Lung (tissue), 12 donors: Measurements from ENCODE around the gene PAXX. TPM values are rescaled to one million over a fixed set of nuclear protein-coding genes. Genes with fewer than 3 reads are reported as not detected.

Experiments
- ATAC-seq: fragments of 200-7000 bp; cut with Tn5 transposase; one replicate; pipeline ENCODE4 v1.9.1; 2020; ENCODE audit warnings: moderate number of reproducible peaks; ENCODE audit not compliant: insufficient read depth, low FRiP score
- DNase-seq, 3 donors: peaks; one replicate each; pipeline ENCODE4 v3.0.0-alpha.2; 2013 to 2017
- H3K27ac ChIP-seq, 2 donors: one replicate each; pipeline ENCODE4 v1.5.1; 2013; ENCODE audit warnings: mild to moderate bottlenecking in 2 of 2, moderate library complexity in 2 of 2, control low read depth in 1 of 2, inconsistent platforms in 1 of 2, low read depth in 1 of 2, low read length in 1 of 2
- H3K27me3 ChIP-seq, 3 donors: one replicate each; pipeline ENCODE4 v1.5.1; 2013; ENCODE audit warnings: low read length in 2 of 3; ENCODE audit not compliant: control insufficient read depth in 3 of 3, insufficient read depth in 3 of 3
- H3K36me3 ChIP-seq, 4 donors: one replicate each; pipeline ENCODE4 v1.5.1; 2013; ENCODE audit warnings: low read length in 4 of 4, mild to moderate bottlenecking in 1 of 4, moderate library complexity in 1 of 4; ENCODE audit not compliant: control insufficient read depth in 4 of 4, insufficient read depth in 4 of 4
- H3K4me1 ChIP-seq, 5 donors: one replicate each; pipeline ENCODE4 v1.5.1; 2013; ENCODE audit warnings: low read length in 5 of 5, mild to moderate bottlenecking in 2 of 5, moderate library complexity in 1 of 5; ENCODE audit not compliant: control insufficient read depth in 5 of 5, insufficient read depth in 5 of 5
- H3K4me3 ChIP-seq: one replicate; pipeline ENCODE4 v1.5.1; 2013; ENCODE audit warnings: mild to moderate bottlenecking, control low read depth, moderate library complexity
- H3K9ac ChIP-seq, 2 donors: one replicate each; pipeline ENCODE4 v1.5.1; 2013; ENCODE audit warnings: low read length in 2 of 2, control low read depth in 1 of 2; ENCODE audit not compliant: insufficient read depth in 1 of 2
- H3K9me3 ChIP-seq, 4 donors: one replicate each; pipeline ENCODE4 v1.5.1; 2013; ENCODE audit warnings: low read length in 3 of 4, mild to moderate bottlenecking in 1 of 4, moderate library complexity in 1 of 4; ENCODE audit not compliant: control insufficient read depth in 4 of 4, insufficient read depth in 3 of 4
- CTCF ChIP-seq: IDR thresholded peaks from 2 replicates; pipeline ENCODE4 v1.5.1; 2012; ENCODE audit warnings: mild to moderate bottlenecking; ENCODE audit errors: control extremely low read depth, extremely low read depth
- WGBS, 2 donors: extraction: QIAGEN DNeasy Blood & Tissue Kit; methylation state at CpG; one replicate each; pipeline ENCODE4 v1.1.7; 2013; 5-methylcytosine and 5-hydroxymethylcytosine counted together
- polyA plus RNA-seq, 2 donors: library from polyadenylated mRNA; stranded (reverse); fragments of 200-250 nt; gene quantifications; one replicate each; pipeline ENCODE4 v1.2.1, GENCODE V29; 2013
- total RNA-seq, 2 donors: library from RNA; depleted of rRNA in 1 of 2; stranded (reverse); fragments of >200 nt in 1 of 2; gene quantifications; one replicate each; pipeline ENCODE4 v1.2.1, GENCODE V29; 2014 to 2021
- donor health status: control.
- donor health status: control.
- donor health status: Bipolar disorder and iron deficiency.
- donor health status: healthy.
- donor health status: DM: yes; HTN: yes; CAD: no.

Gene PAXX
- total and polyA plus RNA-seq, 4 donors = 16.6 to 172 (median 59.4) TPM

DNA sequence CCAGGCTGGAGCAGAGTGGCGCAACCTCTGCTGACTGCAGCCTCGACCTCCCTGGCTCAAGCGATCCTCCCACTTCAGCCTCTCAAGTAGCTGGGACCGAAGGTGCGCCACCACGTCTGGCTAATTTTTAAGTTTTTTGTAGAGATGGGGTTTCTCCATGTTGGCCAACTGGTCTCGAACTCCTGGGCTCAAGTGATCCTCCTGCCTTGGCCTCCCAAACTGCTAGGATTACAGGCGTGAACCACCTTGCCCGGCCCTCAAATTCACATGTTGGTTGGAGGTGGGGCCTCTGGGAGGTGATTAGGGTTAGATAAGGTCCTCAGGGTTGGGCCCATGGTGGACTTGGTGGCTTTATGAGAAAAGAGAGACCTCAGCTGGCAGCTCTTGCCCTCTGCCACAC is 30.1 kb upstream of the PAXX start:
- Histone ChIP-seq H3K36me3 (no peaks in the 10 kb centered on the region), H3K4me1 (peaks cover 0 to 8% (median 3%) of the 10 kb centered on the region in 5 donors), H3K27ac (no peak overlapping the region), H3K9ac (no peak overlapping the region), H3K27me3 (no peaks in the 10 kb centered on the region), H3K4me3 (no peak overlapping the region), H3K9me3 (no peaks in the 10 kb centered on the region)
- 92 to 95% methylated on average over 9 of the region's 9 CpGs for WGBS, 2 donors
- no peak for ATAC-seq
- no peak for DNase-seq
- no peak for TF ChIP-seq CTCF

- ATAC-seq = no peak
- H3K9me3 ChIP-seq = no peaks in the 10 kb centered on the region
- no peak overlapping the region for H3K27ac ChIP-seq
- peaks cover 0 to 8% (median 3%) of the 10 kb centered on the region in 5 donors for H3K4me1 ChIP-seq
- DNase-seq = no peak
- no peaks in the 10 kb centered on the region for H3K36me3 ChIP-seq
- no peaks in the 10 kb centered on the region for H3K27me3 ChIP-seq
- no peak overlapping the region for H3K4me3 ChIP-seq
- WGBS, 2 donors = 90 to 95% methylated on average over 11 of the region's 11 CpGs
- no peak overlapping the region for H3K9ac ChIP-seq
- TF ChIP-seq CTCF = no peak
These were observed 29.4 kb upstream of the PAXX start for GRCh38 chr9:136962701-136963248.

DNA sequence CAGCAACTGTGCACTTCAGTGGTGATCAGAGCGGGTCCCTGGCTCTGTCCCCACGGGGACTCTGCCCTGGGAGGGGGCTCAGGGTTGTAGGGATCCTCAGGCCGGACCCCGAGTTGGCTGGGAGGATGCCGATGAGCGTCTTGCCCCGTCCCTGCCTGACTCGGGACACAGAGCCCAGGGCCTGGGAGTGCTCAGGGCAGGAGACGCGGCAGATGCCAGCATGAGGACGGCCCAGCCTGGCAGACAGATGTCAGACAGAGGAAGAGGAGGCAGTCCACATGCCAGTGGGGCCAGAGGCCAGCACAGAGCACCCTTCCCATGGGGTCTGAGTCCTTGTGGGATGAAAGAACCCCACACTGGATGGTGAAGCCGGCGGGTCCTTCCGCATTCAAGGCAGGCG is 28.9 kb upstream of the PAXX start:
- DNase-seq (no peak), ATAC-seq (no peak)
- H3K9ac ChIP-seq = no peak overlapping the region
- H3K4me1 ChIP-seq = peaks cover 0 to 8% (median 3%) of the 10 kb centered on the region in 5 donors
- no peak overlapping the region for H3K27ac ChIP-seq
- no peaks in the 10 kb centered on the region for H3K36me3 ChIP-seq
- H3K4me3 ChIP-seq = no peak overlapping the region
- no peaks in the 10 kb centered on the region for H3K27me3 ChIP-seq
- no peak for TF ChIP-seq CTCF
- WGBS, 2 donors = 94 to 96% methylated on average over 15 of the region's 15 CpGs
- no peaks in the 10 kb centered on the region for H3K9me3 ChIP-seq

GRCh38 chr9:136963751-136964150 is 28.5 kb upstream of the PAXX start:
- peaks cover 0 to 8% (median 4%) of the 10 kb centered on the region in 5 donors for H3K4me1 ChIP-seq
- H3K9ac ChIP-seq = no peak overlapping the region
- TF ChIP-seq CTCF = no peak
- no peak overlapping the region for H3K27ac ChIP-seq
- WGBS, 2 donors = 89 to 95% methylated on average over 11 to 12 of the region's 12 CpGs
- H3K36me3 ChIP-seq = no peaks in the 10 kb centered on the region
- no peaks in the 10 kb centered on the region for H3K27me3 ChIP-seq
- H3K9me3 ChIP-seq = no peaks in the 10 kb centered on the region
- H3K4me3 ChIP-seq = no peak overlapping the region
- ATAC-seq (no peak), DNase-seq (no peak)
